Tibial nerve (tissue), 3 donors: ENCODE measurements around the gene WFIKKN2.
"Not testable (repeated sequence)": the region's sequence is repeated elsewhere in the genome, so short reads cannot be mapped to it uniquely, and the experiment has no call there.

Source experiments
- POLR2A ChIP-seq, 2 donors: fragments of 450-650 bp; IDR thresholded peaks; one replicate each; pipeline ENCODE4 v1.6.1; 2017; ENCODE audit warnings: antibody characterized with exemption in 2 of 2, mild to moderate bottlenecking in 2 of 2, moderate library complexity in 2 of 2
- TF ChIP-seq, protein P1 (sequence below), 5 experiments: fragments of 200-600 bp in 3 of 5; fragments of 450-650 bp in 2 of 5; sonication (generic) in 3 of 5; IDR thresholded peaks; one replicate each; pipeline ENCODE4 v1.5.1; 2016 to 2019; ENCODE audit warnings: antibody characterized with exemption in 5 of 5, mild to moderate bottlenecking in 3 of 5, moderate library complexity in 2 of 5

DNA sequence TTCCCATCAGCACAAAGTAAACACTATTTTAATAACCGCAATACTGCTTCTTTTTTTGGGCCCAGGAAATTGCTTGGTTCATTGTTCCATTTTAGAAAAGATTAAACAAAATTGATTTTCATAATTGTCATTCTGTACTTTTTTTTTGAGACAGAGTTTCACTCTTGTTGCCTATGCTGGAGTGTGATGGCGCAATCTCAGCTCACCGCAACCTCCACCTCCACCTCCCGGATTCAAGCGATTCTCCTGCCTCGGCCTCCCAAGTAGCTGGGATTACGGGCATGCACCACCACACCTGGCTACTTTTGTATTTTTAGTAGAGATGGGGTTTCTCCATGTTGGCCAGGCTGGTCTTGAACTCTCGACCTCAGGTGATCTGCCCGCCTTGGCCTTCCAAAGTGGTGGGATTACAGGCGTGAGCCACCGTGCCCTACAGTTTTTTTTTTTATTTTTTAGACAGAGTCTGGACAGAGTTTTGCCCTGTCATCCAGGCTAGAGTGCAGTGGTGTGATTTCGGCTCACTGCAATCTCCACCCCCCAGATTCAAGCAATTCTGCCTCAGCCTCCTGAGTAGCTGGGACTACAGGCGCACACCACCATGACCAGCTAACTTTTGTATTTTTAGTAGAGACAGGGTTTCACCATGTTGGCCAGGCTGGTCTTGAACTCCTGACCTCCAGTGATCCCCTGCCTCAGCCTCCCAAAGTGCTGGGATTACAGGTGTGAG, 30.5 kb upstream of the WFIKKN2 start:
- not testable (repeated sequence) for TF ChIP-seq POLR2A (IDR thresholded peaks at IDR 0.05)
- TF ChIP-seq, protein P1, sequence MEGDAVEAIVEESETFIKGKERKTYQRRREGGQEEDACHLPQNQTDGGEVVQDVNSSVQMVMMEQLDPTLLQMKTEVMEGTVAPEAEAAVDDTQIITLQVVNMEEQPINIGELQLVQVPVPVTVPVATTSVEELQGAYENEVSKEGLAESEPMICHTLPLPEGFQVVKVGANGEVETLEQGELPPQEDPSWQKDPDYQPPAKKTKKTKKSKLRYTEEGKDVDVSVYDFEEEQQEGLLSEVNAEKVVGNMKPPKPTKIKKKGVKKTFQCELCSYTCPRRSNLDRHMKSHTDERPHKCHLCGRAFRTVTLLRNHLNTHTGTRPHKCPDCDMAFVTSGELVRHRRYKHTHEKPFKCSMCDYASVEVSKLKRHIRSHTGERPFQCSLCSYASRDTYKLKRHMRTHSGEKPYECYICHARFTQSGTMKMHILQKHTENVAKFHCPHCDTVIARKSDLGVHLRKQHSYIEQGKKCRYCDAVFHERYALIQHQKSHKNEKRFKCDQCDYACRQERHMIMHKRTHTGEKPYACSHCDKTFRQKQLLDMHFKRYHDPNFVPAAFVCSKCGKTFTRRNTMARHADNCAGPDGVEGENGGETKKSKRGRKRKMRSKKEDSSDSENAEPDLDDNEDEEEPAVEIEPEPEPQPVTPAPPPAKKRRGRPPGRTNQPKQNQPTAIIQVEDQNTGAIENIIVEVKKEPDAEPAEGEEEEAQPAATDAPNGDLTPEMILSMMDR (IDR thresholded peaks at IDR 0.05), result not testable (repeated sequence)
